ENCODE measurements around the gene ARSJ.

The ARSJ gene

GRCh38 chr4:113971706-113972360, 7.6 kb downstream of the ARSJ start:
- H3K4me3 ChIP-seq (replicated peaks; ENCODE audit: low read depth, low read length), result no peak overlapping the region
- DNase-seq (ENCODE audit: extremely low read depth, low read depth), result no peak
- TF ChIP-seq CTCF (IDR thresholded peaks at IDR 0.05; ENCODE audit: low read depth, low read length, missing control alignments), result no peak

GRCh38 chr4:113969709-113970334, 9.6 kb downstream of the ARSJ start:
- no peak for TF ChIP-seq CTCF (IDR thresholded peaks at IDR 0.05; ENCODE audit: low read depth, low read length, missing control alignments)
- no peak for DNase-seq (ENCODE audit: extremely low read depth, low read depth)

DNA sequence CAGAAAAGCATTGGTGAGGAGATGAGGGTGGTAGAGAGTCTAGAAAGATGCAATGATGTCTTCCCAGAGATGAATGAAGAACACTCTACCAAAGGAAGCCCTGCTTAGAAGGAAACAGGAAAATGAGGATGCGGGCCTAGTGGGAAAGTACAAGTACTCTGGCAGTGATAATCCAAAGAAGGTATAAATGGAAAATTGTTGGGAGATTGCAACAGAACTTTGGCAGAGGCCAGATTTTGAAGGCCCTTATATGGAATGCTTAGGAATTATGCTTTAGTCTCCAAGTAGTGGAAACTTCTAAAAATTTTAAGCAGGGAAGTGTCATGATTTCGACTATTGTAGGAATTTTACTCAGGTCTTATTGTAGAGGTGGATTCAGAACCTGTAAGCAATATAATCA, 11.0 kb downstream of the ARSJ start:
- H3K4me3 ChIP-seq (replicated peaks; ENCODE audit: low read depth, low read length), result no peak overlapping the region
- TF ChIP-seq CTCF (IDR thresholded peaks at IDR 0.05; ENCODE audit: low read depth, low read length, missing control alignments), result no peak

More at GRCh38 chr4:113969709-113970334, 9.6 kb downstream of the ARSJ start:
- no peak overlapping the region for H3K4me3 ChIP-seq (replicated peaks; ENCODE audit: low read depth, low read length)

DNA sequence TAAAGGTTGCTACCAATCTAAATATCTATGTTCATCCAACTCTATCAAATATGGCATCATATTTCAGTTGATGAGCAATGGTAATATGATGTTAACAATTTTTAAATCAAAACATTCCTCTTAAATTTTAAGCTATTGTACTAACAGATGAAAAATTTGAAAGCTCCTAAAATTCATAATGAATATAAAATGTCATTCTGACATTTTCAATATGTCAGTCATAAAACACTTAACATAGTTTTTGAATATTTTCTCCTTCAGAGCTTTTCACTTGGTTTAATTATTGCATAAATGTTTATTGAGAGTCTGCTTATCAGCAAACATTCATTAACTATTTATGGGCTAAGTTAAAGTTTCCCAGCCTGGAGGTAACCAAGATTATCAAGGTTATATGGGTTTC, 11.8 kb downstream of the ARSJ start:
- DNase-seq (ENCODE audit: extremely low read depth, low read depth), result no peak
- no peak for TF ChIP-seq CTCF (IDR thresholded peaks at IDR 0.05; ENCODE audit: low read depth, low read length, missing control alignments)
- H3K4me3 ChIP-seq (replicated peaks; ENCODE audit: low read depth, low read length), result no peak overlapping the region

More for the DNA sequence above, 11.0 kb downstream of the ARSJ start:
- no peak for DNase-seq (ENCODE audit: extremely low read depth, low read depth)

- TF ChIP-seq CTCF (IDR thresholded peaks at IDR 0.05; ENCODE audit: low read depth, low read length, missing control alignments), result no peak
- no peak overlapping the region for H3K4me3 ChIP-seq (replicated peaks; ENCODE audit: low read depth, low read length)
- DNase-seq (ENCODE audit: extremely low read depth, low read depth), result no peak
Measured at GRCh38 chr4:113962719-113963265, 16.7 kb downstream of the ARSJ start.

GRCh38 chr4:113962016-113962347, 17.5 kb downstream of the ARSJ start:
- no peak for TF ChIP-seq CTCF (IDR thresholded peaks at IDR 0.05; ENCODE audit: low read depth, low read length, missing control alignments)
- no peak overlapping the region for H3K4me3 ChIP-seq (replicated peaks; ENCODE audit: low read depth, low read length)
- no peak for DNase-seq (ENCODE audit: extremely low read depth, low read depth)

All from HFF-Myc (cell line).